CD4-positive, alpha-beta memory T cell (primary cell): ENCODE measurements around the gene NEU4. TPM values are rescaled to one million over a fixed set of nuclear protein-coding genes. Genes with fewer than 3 reads are reported as not detected.

Experiments
- CTCF ChIA-PET: fragments of 350-600 bp; sonication (Branson Sonifier 250); formaldehyde crosslinking; loops from one replicate; lab custom pipeline; 2021; ENCODE audit warnings: inconsistent platforms; ENCODE audit not compliant: partially characterized antibody; lab: Charles Lee
- POLR2A ChIA-PET: fragments of 350-600 bp; sonication (Branson Sonifier 250); formaldehyde crosslinking; loops from one replicate; lab custom pipeline; 2021; ENCODE audit not compliant: partially characterized antibody; lab: Charles Lee
- DNase-seq, 5 donors: peaks; one replicate each; pipeline versions ENCODE4 v3.0.0 to v3.0.0-alpha.2; 2020 to 2022; ENCODE audit warnings: mixed read lengths in 1 of 5
- H3K27ac ChIP-seq: one replicate; pipeline ENCODE4 v1.7.0; 2013; ENCODE audit warnings: low read depth, low read length
- H3K27me3 ChIP-seq: 2 replicates; pipeline ENCODE4 v1.7.0; 2013; ENCODE audit warnings: mild to moderate bottlenecking, low read length, moderate library complexity; ENCODE audit not compliant: insufficient read depth
- H3K36me3 ChIP-seq: 2 replicates; pipeline ENCODE4 v1.7.0; 2013; ENCODE audit warnings: mild to moderate bottlenecking, low read length, moderate library complexity; ENCODE audit not compliant: insufficient read depth
- H3K4me1 ChIP-seq: 2 replicates; pipeline ENCODE4 v1.7.0; 2013; ENCODE audit warnings: mild to moderate bottlenecking, low read length, moderate library complexity; ENCODE audit not compliant: insufficient read depth
- H3K4me3 ChIP-seq, 2 donors: one replicate each; pipeline ENCODE4 v1.7.0; 2013; ENCODE audit warnings: low read length in 2 of 2, mild to moderate bottlenecking in 1 of 2
- H3K9me3 ChIP-seq, 2 donors: one replicate each; pipeline ENCODE4 v1.7.0; 2013; ENCODE audit warnings: low read length in 2 of 2, control low read depth in 1 of 2; ENCODE audit not compliant: control insufficient read depth in 1 of 2
- H3K27ac Mint-ChIP-seq, 7 donors: one replicate each; pipeline ENCODE4 v1.8.0; 2020 to 2021; ENCODE audit warnings: mixed read lengths in 7 of 7, mild to moderate bottlenecking in 6 of 7, inconsistent platforms in 3 of 7, moderate library complexity in 3 of 7
- H3K27me3 Mint-ChIP-seq, 2 donors: one replicate each; pipeline ENCODE4 v1.8.0; 2020 to 2021; ENCODE audit warnings: mixed read lengths in 2 of 2
- H3K36me3 Mint-ChIP-seq, 2 donors: one replicate each; pipeline ENCODE4 v1.8.0; 2020 to 2021; ENCODE audit warnings: mixed read lengths in 2 of 2, inconsistent platforms in 1 of 2, mild to moderate bottlenecking in 1 of 2
- H3K4me1 Mint-ChIP-seq, 4 donors: one replicate each; pipeline ENCODE4 v1.8.0; 2020 to 2021; ENCODE audit warnings: mixed read lengths in 4 of 4, mild to moderate bottlenecking in 1 of 4
- H3K4me3 Mint-ChIP-seq, 8 donors: one replicate each; pipeline ENCODE4 v1.8.0; 2020 to 2021; ENCODE audit warnings: mixed read lengths in 8 of 8, mild to moderate bottlenecking in 7 of 8, moderate library complexity in 6 of 8, inconsistent platforms in 3 of 8
- H3K9me3 Mint-ChIP-seq, 8 donors: one replicate each; pipeline ENCODE4 v1.8.0; 2020 to 2021; ENCODE audit warnings: mixed read lengths in 8 of 8, mild to moderate bottlenecking in 5 of 8, inconsistent platforms in 3 of 8, moderate library complexity in 1 of 8
- intact Hi-C: fragments of 100-400 bp; cut with micrococcal nuclease; formaldehyde crosslinking; loops from one replicate; pipeline ENCODE4 v1.15.1; 2023
- polyA plus RNA-seq, 2 donors: library from polyadenylated mRNA; unstranded; fragments of 300-500 nt; fragmentation: Illumina TruSeq; gene quantifications; one replicate each; pipeline ENCODE4 v1.2.3, GENCODE V29; 2021
- total RNA-seq, 2 experiments: library from RNA; stranded (reverse); gene quantifications; one replicate each; pipeline ENCODE4 v1.2.3, GENCODE V29; 2021

Gene NEU4
- total and polyA plus RNA-seq, 4 experiments from 2014 or later = 0.14 to 1.3 TPM; not detected in 2

DNA sequence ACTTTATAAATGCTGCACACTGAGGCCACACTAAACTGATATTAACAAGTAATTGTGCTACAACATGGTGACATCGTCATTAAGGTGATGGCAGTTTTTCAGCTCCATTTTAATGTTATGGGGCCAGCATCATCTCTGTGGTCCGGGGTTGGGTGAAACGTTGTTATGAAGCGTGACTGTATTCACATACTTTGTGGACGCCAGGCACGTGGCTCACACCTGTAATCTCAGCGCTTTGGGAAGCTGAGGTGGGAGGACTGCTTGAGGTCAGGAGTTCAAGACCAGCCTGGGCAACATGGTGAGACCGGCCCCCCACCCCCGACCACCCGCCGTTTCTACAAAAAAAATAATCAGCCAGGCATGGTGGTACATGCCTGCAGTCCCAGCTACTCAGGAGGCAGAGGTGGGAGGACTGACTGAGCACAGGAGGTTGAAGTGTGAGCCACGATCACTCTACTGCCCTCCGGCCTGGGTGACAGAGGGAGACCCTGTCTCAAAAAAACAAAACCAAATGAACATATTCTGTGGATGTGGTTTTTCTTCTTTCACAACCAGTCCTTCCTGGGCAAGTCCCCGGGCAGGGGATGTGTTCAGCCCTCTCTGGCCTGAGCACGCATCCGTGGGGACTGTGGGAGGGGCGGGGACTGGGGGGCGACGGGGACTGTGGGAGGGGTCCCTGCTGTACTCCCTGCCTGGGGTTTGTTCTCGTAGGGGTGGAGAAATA is 45.3 kb upstream of the NEU4 start:
- Mint-ChIP-seq H3K4me3 (peak overlapping the region in 7 of 8 donors; percentile 59 to 85 (median 83)), H3K4me1 (peaks cover 26 to 44% (median 35%) of the 10 kb centered on the region in 4 donors), H3K9me3 (peaks cover 0 to 6% (median 0%) of the 10 kb centered on the region in 8 donors), H3K27me3 (no peaks in the 10 kb centered on the region), H3K27ac (peak overlapping the region; percentile 89 to 99 (median 97)), H3K36me3 (peaks cover 21% of the 10 kb centered on the region in 2 donors)
- no peaks in the 10 kb centered on the region for H3K27me3 ChIP-seq
- no peaks in the 10 kb centered on the region for H3K9me3 ChIP-seq
- H3K27ac ChIP-seq = peak overlapping the region; percentile 56
- intact Hi-C loops = loop anchor here (5.0 kb wide), 3 partner anchors 39 to 94 kb away; partner anchors contain the start of gene PDCD1
- H3K4me1 ChIP-seq = peaks cover 42% of the 10 kb centered on the region
- no peaks in the 10 kb centered on the region for H3K36me3 ChIP-seq
- POLR2A ChIA-PET = interaction anchor here (0.9 to 3.0 kb wide), 15 partner anchors 9 to 115 kb away, joined by 3 to 26 read pairs (median 9); partner anchors contain the start of genes D2HGDH, DTYMK, ING5 and PDCD1
- CTCF ChIA-PET = interaction anchor here (1.6 to 3.4 kb wide), 5 partner anchors 9 to 115 kb away, joined by 3 to 16 read pairs (median 7); no protein-coding TSS in a partner anchor
- DNase-seq = peak in 1 of 5 donors; percentile 74
- H3K4me3 ChIP-seq = peak overlapping the region in 1 of 2 donors; percentile 46

DNA sequence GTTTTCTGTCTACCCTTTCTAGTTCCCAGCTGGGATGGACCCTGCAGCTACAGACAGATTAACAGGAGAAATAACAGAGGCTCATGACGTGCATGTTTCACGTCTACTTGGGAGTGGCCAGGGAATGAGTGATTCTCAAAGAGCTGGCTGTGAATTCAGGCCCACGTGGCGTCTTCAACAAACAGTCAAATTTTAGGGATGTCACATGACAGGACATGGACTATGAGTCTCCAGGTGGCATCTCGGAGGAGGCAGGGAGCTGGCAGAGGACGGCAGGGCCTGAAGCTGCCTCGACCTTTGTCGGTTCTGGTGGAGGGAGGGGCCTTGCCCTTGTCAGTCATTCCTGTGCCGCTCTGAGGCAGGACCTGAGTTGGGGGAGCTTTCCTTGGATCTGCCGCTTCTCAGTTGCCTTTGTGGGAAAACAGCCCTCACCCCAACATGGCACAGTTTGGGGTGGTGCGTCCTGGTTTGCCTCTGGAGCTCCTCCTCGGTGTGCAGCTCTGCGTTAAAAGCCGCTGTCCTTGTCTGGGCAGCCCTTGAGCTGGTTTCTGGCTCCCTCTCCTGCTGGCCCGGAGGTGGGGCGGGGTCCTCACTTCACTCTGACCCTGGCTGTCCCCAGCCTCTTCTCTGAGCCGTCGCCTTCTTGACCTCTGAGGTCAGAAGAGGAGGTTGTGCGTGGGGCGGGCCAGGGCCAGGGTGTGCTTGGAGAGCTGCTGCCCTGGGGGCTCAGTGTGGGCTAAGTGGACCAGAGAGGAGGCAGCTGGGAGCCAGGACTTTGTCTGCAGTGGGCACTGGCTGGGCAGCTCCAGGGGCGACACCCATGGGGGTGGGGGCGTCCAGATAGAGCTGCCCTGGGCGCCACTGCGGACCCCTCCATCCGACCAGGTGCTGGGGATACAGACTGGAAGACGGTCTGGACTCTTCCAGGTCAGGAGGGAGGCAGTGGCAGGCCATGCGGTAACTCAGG is 44.4 kb upstream of the NEU4 start:
- no peaks in the 10 kb centered on the region for H3K9me3 ChIP-seq
- CTCF ChIA-PET = interaction anchor here (1.6 to 3.4 kb wide), 3 partner anchors 17 to 114 kb away, joined by 3 to 16 read pairs (median 5); no protein-coding TSS in a partner anchor
- peak overlapping the region; percentile 56 for H3K27ac ChIP-seq
- Mint-ChIP-seq H3K27me3 (no peaks in the 10 kb centered on the region), H3K27ac (peak overlapping the region; percentile 57 to 99 (median 89)), H3K36me3 (peaks cover 16% of the 10 kb centered on the region in 2 donors), H3K4me1 (peaks cover 23 to 36% (median 29%) of the 10 kb centered on the region in 4 donors), H3K4me3 (peak overlapping the region in 3 of 8 donors; percentile 10 to 59 (median 50)), H3K9me3 (peaks cover 0 to 6% (median 0%) of the 10 kb centered on the region in 8 donors)
- H3K36me3 ChIP-seq = no peaks in the 10 kb centered on the region
- peaks cover 42% of the 10 kb centered on the region for H3K4me1 ChIP-seq
- H3K4me3 ChIP-seq = no peak overlapping the region
- intact Hi-C loops = loop anchor here (5.0 kb wide), 3 partner anchors 38 to 93 kb away; partner anchors contain the start of gene PDCD1
- POLR2A ChIA-PET = interaction anchor here (1.0 to 3.0 kb wide), 8 partner anchors 9 to 94 kb away, joined by 3 to 26 read pairs (median 12); partner anchors contain the start of genes D2HGDH, DTYMK and PDCD1
- H3K27me3 ChIP-seq = no peaks in the 10 kb centered on the region
- DNase-seq = peak in 1 of 5 donors; percentile 22

DNA sequence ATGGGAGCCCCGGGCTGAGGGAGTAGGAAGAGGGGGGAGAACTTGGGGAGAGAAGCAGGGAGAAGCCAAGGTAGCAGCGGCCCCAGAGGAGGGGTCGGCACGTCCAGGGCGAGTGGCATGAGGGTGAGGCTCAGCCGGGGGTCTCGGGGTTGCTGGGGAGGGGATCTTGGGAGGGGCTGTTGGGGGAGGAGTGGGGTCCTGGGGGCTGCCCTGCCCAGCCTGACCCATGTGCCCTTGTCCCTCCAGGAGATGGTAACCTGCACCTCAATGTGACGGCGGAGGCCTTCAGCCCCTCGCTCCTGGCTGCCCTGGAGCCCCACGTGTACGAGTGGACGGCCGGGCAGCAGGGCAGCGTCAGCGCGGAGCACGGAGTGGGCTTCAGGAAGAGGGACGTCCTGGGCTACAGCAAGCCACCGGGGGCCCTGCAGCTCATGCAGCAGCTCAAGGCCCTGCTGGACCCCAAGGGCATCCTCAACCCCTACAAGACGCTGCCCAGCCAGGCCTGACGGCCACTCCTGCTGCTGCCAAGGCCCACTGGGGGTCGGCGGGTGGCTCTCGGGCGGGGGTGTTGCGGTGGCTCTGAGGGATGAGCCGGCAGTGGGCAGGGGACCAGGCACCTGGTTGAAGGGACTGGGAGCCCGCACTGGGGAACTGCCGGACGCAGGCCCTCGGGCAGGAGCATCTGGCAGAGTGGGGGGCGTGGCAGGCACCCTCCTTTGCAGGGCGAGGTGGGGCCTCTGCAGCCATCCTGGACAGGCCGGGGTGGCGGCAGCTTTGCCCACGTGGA is 41.3 kb upstream of the NEU4 start:
- H3K27me3 Mint-ChIP-seq = no peaks in the 10 kb centered on the region
- H3K27ac ChIP-seq = no peak overlapping the region
- H3K9me3 Mint-ChIP-seq = no peaks in the 10 kb centered on the region
- H3K4me3 ChIP-seq = no peak overlapping the region
- H3K4me3 Mint-ChIP-seq = no peak overlapping the region
- peaks cover 1 to 6% of the 10 kb centered on the region in 2 donors for H3K36me3 Mint-ChIP-seq
- no peaks in the 10 kb centered on the region for H3K36me3 ChIP-seq
- no peak overlapping the region for H3K27ac Mint-ChIP-seq
- CTCF ChIA-PET = no interaction called here
- H3K9me3 ChIP-seq = no peaks in the 10 kb centered on the region
- peaks cover 31% of the 10 kb centered on the region for H3K4me1 ChIP-seq
- intact Hi-C loops = no loop called here
- H3K4me1 Mint-ChIP-seq = peaks cover 19 to 35% (median 25%) of the 10 kb centered on the region in 4 donors
- POLR2A ChIA-PET = no interaction called here
- H3K27me3 ChIP-seq = no peaks in the 10 kb centered on the region
- DNase-seq = peak in 1 of 5 donors; percentile 30

- Mint-ChIP-seq H3K27me3 (no peaks in the 10 kb centered on the region), H3K27ac (peak overlapping the region in 3 of 7 donors; percentile 10 to 66 (median 47)), H3K9me3 (no peaks in the 10 kb centered on the region), H3K36me3 (peaks cover 0 to under 1% of the 10 kb centered on the region in 2 donors), H3K4me3 (no peak overlapping the region), H3K4me1 (peaks cover 14 to 34% (median 20%) of the 10 kb centered on the region in 4 donors)
- CTCF ChIA-PET = no interaction called here
- no peaks in the 10 kb centered on the region for H3K27me3 ChIP-seq
- no peak for DNase-seq
- H3K4me1 ChIP-seq = peaks cover 31% of the 10 kb centered on the region
- POLR2A ChIA-PET = no interaction called here
- H3K36me3 ChIP-seq = no peaks in the 10 kb centered on the region
- H3K27ac ChIP-seq = no peak overlapping the region
- intact Hi-C loops = no loop called here
- H3K4me3 ChIP-seq = no peak overlapping the region
- H3K9me3 ChIP-seq = no peaks in the 10 kb centered on the region
Observed at GRCh38 chr2:241768251-241768711, 40.7 kb upstream of the NEU4 start.

DNA sequence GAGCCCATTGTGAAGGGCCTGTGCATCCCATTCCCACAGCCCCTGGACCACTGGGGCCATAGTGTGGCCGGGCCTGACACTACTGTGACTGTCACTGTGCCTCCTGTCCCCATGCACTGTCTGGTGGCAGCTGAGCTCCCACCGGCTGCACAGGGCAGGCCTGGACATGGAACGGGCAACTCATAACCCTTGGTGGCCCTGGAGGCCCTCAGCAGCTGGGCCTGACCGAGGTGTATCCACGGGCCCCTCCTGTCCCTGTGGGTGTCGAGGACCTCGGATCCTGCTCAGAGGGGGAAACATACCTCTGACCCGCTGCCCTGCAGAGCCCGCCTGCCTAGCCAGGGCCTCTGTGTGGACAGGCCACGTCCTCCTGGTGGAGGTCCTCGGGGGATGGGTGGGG is 40.1 kb upstream of the NEU4 start:
- Mint-ChIP-seq H3K4me3 (no peak overlapping the region), H3K27ac (peak overlapping the region in 2 of 7 donors; percentile 10 to 66), H3K27me3 (no peaks in the 10 kb centered on the region), H3K9me3 (no peaks in the 10 kb centered on the region), H3K36me3 (no peaks in the 10 kb centered on the region), H3K4me1 (peaks cover 9 to 29% (median 15%) of the 10 kb centered on the region in 4 donors)
- Histone ChIP-seq H3K36me3 (no peaks in the 10 kb centered on the region), H3K9me3 (no peaks in the 10 kb centered on the region), H3K4me1 (peaks cover 29% of the 10 kb centered on the region), H3K27me3 (no peaks in the 10 kb centered on the region), H3K4me3 (no peak overlapping the region), H3K27ac (no peak overlapping the region)
- no peak for DNase-seq
- ChIA-PET CTCF (no interaction called here), POLR2A (no interaction called here)
- intact Hi-C loops = no loop called here

- H3K9me3 Mint-ChIP-seq = no peaks in the 10 kb centered on the region
- DNase-seq = peak in 1 of 5 donors; percentile 8
Observed at GRCh38 chr2:241769819-241770184, 39.2 kb upstream of the NEU4 start.

More at GRCh38 chr2:241769819-241770184, 39.2 kb upstream of the NEU4 start:
- intact Hi-C loops = no loop called here
- POLR2A ChIA-PET = no interaction called here
- peaks cover 20% of the 10 kb centered on the region for H3K4me1 ChIP-seq
- Mint-ChIP-seq H3K4me3 (no peak overlapping the region), H3K27me3 (no peaks in the 10 kb centered on the region), H3K36me3 (no peaks in the 10 kb centered on the region), H3K27ac (no peak overlapping the region), H3K4me1 (peaks cover 6 to 21% (median 10%) of the 10 kb centered on the region in 4 donors)
- H3K27ac ChIP-seq = no peak overlapping the region
- CTCF ChIA-PET = no interaction called here
- H3K36me3 ChIP-seq = no peaks in the 10 kb centered on the region
- H3K27me3 ChIP-seq = no peaks in the 10 kb centered on the region
- no peaks in the 10 kb centered on the region for H3K9me3 ChIP-seq
- H3K4me3 ChIP-seq = no peak overlapping the region
